Muscle layer of colon (tissue), 2 donors: ENCODE data around the gene PSMB11.

Source experiments
- H3K27ac ChIP-seq: one replicate; pipeline ENCODE4 v1.7.0; 2013; ENCODE audit warnings: low read depth, mild to moderate bottlenecking, low read length, moderate library complexity
- H3K27me3 ChIP-seq, 2 donors: one replicate each; pipeline ENCODE4 v1.7.0; 2013; ENCODE audit warnings: low read length in 2 of 2, mild to moderate bottlenecking in 2 of 2; ENCODE audit not compliant: insufficient read depth in 2 of 2, control insufficient read depth in 1 of 2
- H3K36me3 ChIP-seq: one replicate; pipeline ENCODE4 v1.7.0; 2013; ENCODE audit warnings: mild to moderate bottlenecking, low read length; ENCODE audit not compliant: insufficient read depth
- H3K4me1 ChIP-seq: one replicate; pipeline ENCODE4 v1.7.0; 2013; ENCODE audit warnings: mild to moderate bottlenecking, low read length; ENCODE audit not compliant: insufficient read depth
- H3K4me3 ChIP-seq, 2 donors: one replicate each; pipeline ENCODE4 v1.7.0; 2013; ENCODE audit warnings: low read length in 2 of 2, low read depth in 1 of 2, mild to moderate bottlenecking in 1 of 2, moderate library complexity in 1 of 2
- H3K9ac ChIP-seq: one replicate; pipeline ENCODE4 v1.7.0; 2013; ENCODE audit warnings: low read length
- H3K9me3 ChIP-seq: one replicate; pipeline ENCODE4 v1.7.0; 2013; ENCODE audit warnings: mild to moderate bottlenecking, low read length
- donor health status: abdominal sarcoma.
- donor health status: Adenocarcinoma of cecum.

PSMB11 gene

DNA sequence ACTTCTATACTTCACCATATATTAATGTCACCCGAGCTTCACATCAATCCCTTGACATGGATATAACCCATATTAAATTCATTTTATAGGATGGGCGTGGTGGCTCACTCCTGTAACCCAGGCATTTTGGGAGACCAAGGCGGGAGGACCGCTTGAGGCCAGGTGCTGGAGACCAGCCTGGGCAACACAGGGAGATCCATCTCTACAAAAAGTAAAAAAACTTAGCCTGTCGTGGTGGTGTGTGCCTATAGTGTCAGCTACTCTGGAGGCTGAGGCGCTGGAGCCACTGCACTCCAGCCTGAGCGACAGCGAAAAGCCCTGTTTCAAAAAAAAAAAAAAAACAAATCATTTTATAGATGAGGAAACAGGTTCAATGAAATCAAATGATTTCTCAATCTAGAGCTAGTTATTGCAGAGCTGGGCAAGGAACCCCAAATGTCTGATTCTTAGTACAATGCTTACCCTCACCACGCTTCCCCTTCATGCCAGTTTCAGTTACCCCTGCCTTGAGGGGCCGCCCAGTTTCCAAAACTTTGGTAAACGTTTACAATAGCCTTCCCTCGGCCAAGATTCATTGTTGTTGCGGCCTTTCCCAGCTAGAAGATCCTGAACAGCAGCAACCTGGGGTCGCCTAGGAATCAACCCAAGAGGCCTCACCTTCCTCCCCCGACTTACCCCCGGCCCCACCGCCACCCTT is 8.1 kb upstream of the PSMB11 start:
- Histone ChIP-seq H3K36me3 (peaks cover 33% of the 10 kb centered on the region), H3K9me3 (no peaks in the 10 kb centered on the region), H3K4me1 (peaks cover 12% of the 10 kb centered on the region), H3K9ac (peak overlapping the region; percentile 81), H3K27ac (peak overlapping the region; percentile 93), H3K27me3 (no peaks in the 10 kb centered on the region), H3K4me3 (peak overlapping the region; percentile 48 to 83)

DNA sequence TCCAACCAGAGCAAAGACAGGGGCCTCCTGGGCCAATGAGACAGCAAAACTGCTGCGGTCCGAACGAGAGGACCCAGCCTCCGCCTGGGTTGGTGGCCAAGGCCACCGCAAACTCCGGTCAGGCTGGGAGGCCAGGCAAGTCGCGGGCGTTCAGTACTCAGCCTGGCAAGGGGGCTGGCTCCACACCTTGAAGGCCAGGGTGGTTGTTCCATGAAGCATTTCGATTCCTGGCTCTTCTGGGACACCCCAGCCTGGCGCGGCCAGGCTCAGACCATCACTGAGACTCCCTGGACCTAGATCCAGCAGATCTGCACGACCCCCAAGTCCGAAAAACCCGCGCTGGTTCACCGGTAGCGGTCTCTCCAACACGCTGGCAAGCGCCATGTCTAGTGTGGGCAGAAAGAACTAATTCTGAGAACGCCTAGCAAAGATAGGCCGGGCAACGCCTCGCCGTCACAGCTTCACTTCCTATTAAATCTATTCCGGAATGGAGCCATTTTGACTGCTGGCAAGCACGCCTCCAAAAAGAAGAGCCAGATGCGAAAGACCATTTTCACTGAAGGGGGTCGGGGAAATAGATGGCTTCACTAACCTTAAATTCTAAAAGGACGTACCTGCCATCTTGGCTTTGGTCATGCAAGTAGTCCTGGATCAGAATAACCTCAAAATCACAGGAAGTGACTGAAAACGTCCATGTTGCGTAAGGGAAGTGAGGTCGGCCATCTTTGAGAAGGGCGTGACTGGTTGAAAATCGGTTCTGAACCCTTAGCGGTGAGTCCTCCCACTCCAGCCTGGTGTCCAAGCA is 7.3 kb upstream of the PSMB11 start, which contains the start of gene PSMB5:
PSMB5 (minus strand) TSS at position 403 of the 805 bp plus-strand sequence; CDS start at position 384, 19 bp downstream.
- H3K9ac ChIP-seq, result peak within 1 kb of the TSS; percentile 81
- H3K4me1 ChIP-seq, result peaks cover 12% of the 10 kb centered on the region
- peak within 1 kb of the TSS; percentile 48 to 83 for H3K4me3 ChIP-seq
- H3K27me3 ChIP-seq, result no peaks in the 10 kb centered on the region
- no peaks in the 10 kb centered on the region for H3K9me3 ChIP-seq
- H3K27ac ChIP-seq, result peak within 1 kb of the TSS; percentile 93
- H3K36me3 ChIP-seq, result peaks cover 28% of the 10 kb centered on the region

DNA sequence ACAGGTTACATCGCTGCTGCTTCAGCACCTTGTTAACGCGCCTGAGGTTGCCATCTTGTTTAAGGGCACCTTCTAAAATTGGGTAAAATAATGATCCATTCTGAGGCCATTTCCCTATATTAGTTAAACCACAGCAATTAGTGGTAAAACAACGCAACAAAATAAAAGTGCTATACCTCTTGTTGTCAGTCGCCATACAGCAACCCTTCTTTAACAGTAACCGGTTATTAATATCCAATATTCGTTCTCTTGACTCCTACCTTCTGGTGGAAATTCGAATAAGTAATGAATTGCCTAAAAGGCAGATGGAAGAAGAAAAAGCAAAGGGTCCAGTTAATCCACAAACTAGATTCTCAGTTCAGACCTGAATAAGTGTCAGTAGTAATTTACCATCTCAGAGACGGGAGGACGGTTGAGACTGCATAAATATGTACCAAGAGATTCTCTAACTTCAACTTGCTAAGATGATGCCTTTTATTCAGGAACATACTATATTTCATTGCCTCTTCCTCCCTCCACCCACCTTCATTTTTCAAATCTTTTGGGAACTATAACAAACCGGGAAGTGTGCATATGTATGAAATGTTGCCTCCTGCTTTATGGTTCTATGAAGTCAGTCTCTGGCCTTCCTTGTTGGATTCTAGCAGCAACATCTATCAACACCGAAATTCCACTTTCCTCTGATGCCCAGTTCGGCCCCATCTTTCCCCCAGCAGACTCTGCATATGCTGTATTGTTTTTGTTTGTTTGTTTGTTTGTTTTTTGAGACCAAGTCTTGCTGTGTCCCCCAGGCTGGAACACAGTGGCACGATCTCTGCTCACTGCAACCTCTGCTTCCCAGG is 6.5 kb upstream of the PSMB11 start:
- Histone ChIP-seq H3K27me3 (no peaks in the 10 kb centered on the region), H3K9ac (no peak overlapping the region), H3K9me3 (no peaks in the 10 kb centered on the region), H3K36me3 (peaks cover 25% of the 10 kb centered on the region), H3K4me3 (peak overlapping the region; percentile 48 to 83), H3K4me1 (peaks cover 12% of the 10 kb centered on the region), H3K27ac (peak overlapping the region; percentile 93)

DNA sequence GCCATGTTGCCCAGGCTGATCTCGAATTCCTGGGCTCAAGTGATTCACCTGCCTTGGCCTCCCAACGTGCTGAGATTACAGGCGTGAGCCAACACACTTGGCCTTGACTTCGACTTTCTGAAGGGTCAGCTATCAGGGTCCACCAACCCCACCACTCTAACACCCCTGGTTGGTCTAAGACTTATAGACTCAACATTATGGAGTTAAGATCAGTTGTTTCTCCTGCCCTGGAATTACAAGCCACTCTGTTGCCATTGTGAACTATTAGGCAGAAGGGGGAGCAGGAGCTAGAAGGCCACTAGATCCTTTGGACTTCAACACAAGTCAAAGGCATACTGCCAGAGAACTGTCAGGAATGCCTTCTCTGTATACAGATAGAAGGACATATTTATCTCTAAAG is 1.9 kb upstream of the PSMB11 start:
- no peaks in the 10 kb centered on the region for H3K4me1 ChIP-seq
- no peak overlapping the region for H3K4me3 ChIP-seq
- no peaks in the 10 kb centered on the region for H3K27me3 ChIP-seq
- no peak overlapping the region for H3K27ac ChIP-seq
- no peaks in the 10 kb centered on the region for H3K9me3 ChIP-seq
- H3K36me3 ChIP-seq, result no peaks in the 10 kb centered on the region
- H3K9ac ChIP-seq, result no peak overlapping the region

DNA sequence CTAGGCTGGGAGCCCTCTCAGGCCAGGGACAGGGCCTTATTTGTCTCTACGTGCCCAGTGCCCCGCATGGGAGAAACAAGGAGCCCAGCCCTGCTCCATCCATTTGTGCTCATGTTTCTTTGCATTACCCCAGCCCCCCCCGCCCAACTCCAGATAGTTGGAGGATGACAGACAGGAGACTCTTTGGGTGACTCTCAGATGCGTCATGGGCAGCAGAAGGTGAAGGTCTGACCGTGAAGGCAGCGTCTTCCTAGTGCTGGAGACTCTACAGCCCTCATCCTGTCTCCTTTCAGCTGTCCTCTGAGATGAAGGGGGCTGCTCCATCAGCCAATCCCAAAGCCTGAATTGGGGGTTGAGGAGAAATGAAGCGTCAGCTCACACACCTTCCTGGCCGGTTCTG is 283 bp upstream of the PSMB11 start:
- Histone ChIP-seq H3K9ac (no peak overlapping the region), H3K4me3 (no peak overlapping the region), H3K36me3 (no peaks in the 10 kb centered on the region), H3K27me3 (no peaks in the 10 kb centered on the region), H3K4me1 (no peaks in the 10 kb centered on the region), H3K27ac (no peak overlapping the region), H3K9me3 (no peaks in the 10 kb centered on the region)

DNA sequence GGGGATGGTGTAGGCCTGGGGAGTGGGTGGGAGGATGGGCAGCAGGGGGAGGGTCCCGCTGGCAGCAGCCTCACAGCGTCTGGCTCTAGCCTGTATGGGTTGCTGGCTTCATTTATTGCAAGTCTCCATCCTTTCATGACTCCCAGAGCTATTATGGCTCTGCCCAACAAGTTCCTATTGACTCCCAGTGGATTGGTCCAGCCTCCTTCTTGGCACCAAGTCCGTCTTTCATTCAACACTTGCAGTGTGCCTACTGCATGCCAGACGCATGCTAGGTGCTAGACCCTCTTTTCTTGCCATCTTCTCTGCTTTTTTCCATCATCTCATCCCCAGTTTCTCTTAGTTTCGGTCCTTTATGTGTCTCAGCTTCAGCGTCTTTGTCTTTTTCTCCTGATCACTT is 1.1 kb downstream of the PSMB11 start:
- Histone ChIP-seq H3K4me3 (no peak overlapping the region), H3K27ac (no peak overlapping the region), H3K9ac (no peak overlapping the region), H3K27me3 (no peaks in the 10 kb centered on the region), H3K4me1 (no peaks in the 10 kb centered on the region), H3K9me3 (no peaks in the 10 kb centered on the region), H3K36me3 (no peaks in the 10 kb centered on the region)

DNA sequence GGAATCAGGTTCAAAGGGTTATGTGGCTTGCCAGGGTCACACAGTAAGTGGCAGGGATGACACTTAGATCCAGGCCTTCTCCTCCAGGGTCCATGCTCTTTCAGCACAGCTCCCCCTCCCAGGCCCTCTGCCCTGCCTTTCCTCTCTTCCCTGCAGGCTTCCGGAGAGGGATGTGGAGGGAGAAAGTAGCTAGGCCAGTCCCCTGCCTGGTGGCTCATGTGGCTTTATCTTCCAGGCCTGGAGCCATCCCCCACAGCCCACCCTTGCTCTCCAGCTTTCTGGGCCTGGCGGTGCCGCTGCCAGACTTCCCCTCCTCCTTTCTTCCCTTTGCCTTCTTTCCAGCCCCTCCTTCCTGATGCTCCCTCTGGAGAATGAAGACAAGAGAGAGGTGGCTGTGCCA is 1.7 kb downstream of the PSMB11 start:
- no peaks in the 10 kb centered on the region for H3K9me3 ChIP-seq
- H3K36me3 ChIP-seq, result no peaks in the 10 kb centered on the region
- H3K27me3 ChIP-seq, result no peaks in the 10 kb centered on the region
- H3K4me1 ChIP-seq, result no peaks in the 10 kb centered on the region
- no peak overlapping the region for H3K9ac ChIP-seq
- no peak overlapping the region for H3K27ac ChIP-seq
- no peak overlapping the region for H3K4me3 ChIP-seq

DNA sequence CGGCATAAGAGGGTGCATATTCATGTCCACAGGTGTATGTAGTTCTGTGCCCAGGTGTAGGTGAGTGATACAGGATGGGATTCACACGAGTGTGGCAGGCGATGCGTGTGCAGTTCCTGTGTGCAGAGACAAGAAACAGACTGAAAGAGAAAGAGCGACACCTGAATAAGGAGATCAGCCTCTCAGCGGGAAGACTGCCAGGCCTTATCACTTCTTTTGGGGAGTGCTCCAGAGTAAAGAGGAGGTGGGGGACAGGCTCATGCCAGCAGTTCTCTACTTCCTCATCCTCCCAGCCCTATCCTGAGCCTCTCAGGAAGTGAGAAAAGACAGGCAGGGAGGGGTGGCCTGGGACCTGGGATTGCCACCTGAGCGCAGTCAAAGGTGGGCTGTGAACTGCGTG is 2.8 kb downstream of the PSMB11 start:
- no peaks in the 10 kb centered on the region for H3K9me3 ChIP-seq
- H3K27ac ChIP-seq, result no peak overlapping the region
- no peak overlapping the region for H3K9ac ChIP-seq
- H3K4me3 ChIP-seq, result no peak overlapping the region
- no peaks in the 10 kb centered on the region for H3K27me3 ChIP-seq
- H3K4me1 ChIP-seq, result no peaks in the 10 kb centered on the region
- no peaks in the 10 kb centered on the region for H3K36me3 ChIP-seq

DNA sequence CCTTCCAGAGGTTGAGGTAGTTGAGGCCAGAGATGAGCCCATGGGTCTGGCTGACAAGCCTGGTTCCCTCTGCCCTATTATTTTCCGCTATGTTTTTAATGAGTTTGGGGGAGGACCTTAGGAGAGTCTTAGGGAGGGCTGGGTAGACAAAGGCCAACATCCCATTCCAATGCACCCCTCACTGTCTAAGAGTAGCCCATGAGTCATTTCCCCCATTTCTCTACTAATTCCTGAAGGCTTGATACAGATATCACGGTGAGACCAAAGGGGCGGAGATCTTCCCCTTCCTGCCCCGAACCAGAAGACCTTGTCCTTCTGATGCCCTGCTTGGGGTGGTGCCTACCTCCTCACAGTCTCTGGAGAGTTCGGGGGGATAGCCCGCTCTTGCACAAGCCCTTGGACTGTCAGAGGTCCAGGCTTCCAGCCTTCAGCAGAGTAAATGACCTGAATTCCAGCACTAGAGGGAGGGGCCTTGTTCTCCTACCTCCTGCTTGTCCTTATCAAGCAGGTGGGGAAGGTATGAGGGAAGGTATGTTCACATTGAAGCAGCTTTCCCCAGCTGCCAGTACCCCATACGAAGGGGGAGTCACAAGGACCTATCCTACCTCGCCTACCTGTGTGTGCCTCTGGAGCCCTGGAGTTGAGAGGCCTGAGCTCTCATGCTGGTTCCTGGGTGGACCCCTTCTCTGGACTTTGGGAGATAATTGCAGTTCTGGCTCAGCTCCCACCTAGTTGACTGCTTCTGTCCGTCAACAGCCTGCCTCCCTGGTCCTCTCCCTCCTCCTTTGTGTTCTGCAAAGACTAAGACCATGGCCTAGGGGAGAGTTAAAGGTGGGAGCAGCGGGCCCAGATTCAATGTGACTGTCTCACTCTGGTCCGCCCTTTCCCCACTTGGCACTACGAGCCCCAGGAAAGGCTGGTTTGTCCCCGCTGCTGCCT is 3.7 kb downstream of the PSMB11 start:
- no peaks in the 10 kb centered on the region for H3K27me3 ChIP-seq
- H3K9ac ChIP-seq, result no peak overlapping the region
- H3K36me3 ChIP-seq, result no peaks in the 10 kb centered on the region
- H3K9me3 ChIP-seq, result no peaks in the 10 kb centered on the region
- no peaks in the 10 kb centered on the region for H3K4me1 ChIP-seq
- H3K4me3 ChIP-seq, result no peak overlapping the region
- no peak overlapping the region for H3K27ac ChIP-seq

DNA sequence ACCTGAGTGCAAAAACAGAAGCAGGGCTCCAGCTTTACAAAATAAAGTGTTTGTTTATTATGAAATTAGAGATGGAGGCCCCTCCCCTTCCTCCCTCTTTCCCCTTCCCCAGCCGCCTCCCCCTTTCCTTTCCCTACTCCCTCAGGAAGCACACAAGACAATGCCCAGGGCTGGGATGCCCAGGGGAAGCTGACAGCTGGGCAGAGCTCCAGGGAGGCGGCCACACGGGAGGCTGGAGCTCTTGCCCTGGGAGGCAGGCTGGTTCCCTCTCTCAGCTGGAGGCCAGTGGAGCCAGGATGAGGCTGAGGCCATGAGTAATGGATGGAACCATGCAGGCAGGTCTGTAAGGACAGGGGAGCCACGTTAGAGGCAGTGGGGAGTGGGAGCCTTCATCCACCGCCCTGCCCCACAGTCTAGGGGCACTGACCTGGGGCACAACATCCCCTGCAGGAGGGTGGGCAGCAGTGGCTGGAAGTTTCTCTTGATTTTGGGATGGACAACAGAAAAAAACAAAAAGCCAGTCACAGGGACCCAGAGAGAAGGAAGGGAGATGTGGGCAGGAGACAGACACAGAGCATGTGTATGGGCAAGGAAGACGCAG is 5.1 kb downstream of the PSMB11 start:
- Histone ChIP-seq H3K4me1 (no peaks in the 10 kb centered on the region), H3K9ac (no peak overlapping the region), H3K4me3 (no peak overlapping the region), H3K27ac (no peak overlapping the region), H3K9me3 (no peaks in the 10 kb centered on the region), H3K36me3 (no peaks in the 10 kb centered on the region), H3K27me3 (no peaks in the 10 kb centered on the region)
